CD4-positive, alpha-beta T cell treated with Interleukin-15 for 4 hours (primary cell): ENCODE measurements around the gene LMTK2.
"Not testable (repeated sequence)": the region's sequence is repeated elsewhere in the genome, so short reads cannot be mapped to it uniquely, and the experiment has no call there.

Experiments
- DNase-seq: peaks from one replicate; pipeline ENCODE4 v3.0.0-alpha.2; 2020; ENCODE audit warnings: low spot score

Gene LMTK2

GRCh38 chr7:98217623-98218582 lies 111.2 kb downstream of the LMTK2 start:
- no peak for DNase-seq

GRCh38 chr7:98219382-98219781 lies 112.7 kb downstream of the LMTK2 start:
- not testable (repeated sequence) for DNase-seq

GRCh38 chr7:98221611-98222532 lies 115.2 kb downstream of the LMTK2 start:
- DNase-seq, result no peak

GRCh38 chr7:98222533-98223195 lies 116.0 kb downstream of the LMTK2 start:
- no peak for DNase-seq

- no peak for DNase-seq
Measured at GRCh38 chr7:98223351-98223897, 116.8 kb downstream of the LMTK2 start.

GRCh38 chr7:98223898-98224700 lies 117.4 kb downstream of the LMTK2 start:
- no peak for DNase-seq

GRCh38 chr7:98224701-98225181 lies 118.1 kb downstream of the LMTK2 start:
- DNase-seq, result no peak

GRCh38 chr7:98225913-98226614 lies 119.4 kb downstream of the LMTK2 start:
- DNase-seq, result no peak

- no peak for DNase-seq
Measured at GRCh38 chr7:98227939-98228338, 121.3 kb downstream of the LMTK2 start.

GRCh38 chr7:98228801-98229200 lies 122.1 kb downstream of the LMTK2 start:
- no peak for DNase-seq

- no peak for DNase-seq
Measured at GRCh38 chr7:98229441-98229840, 122.8 kb downstream of the LMTK2 start.

GRCh38 chr7:98229991-98230745 lies 123.5 kb downstream of the LMTK2 start:
- DNase-seq, result no peak

GRCh38 chr7:98230746-98231471 lies 124.2 kb downstream of the LMTK2 start:
- DNase-seq, result no peak

GRCh38 chr7:98231493-98232262 lies 125.0 kb downstream of the LMTK2 start:
- DNase-seq, result no peak

- no peak for DNase-seq
Measured at GRCh38 chr7:98232263-98232585, 125.6 kb downstream of the LMTK2 start.

- DNase-seq, result no peak
Measured at GRCh38 chr7:98232799-98233198, 126.1 kb downstream of the LMTK2 start.

GRCh38 chr7:98233219-98234070 lies 126.8 kb downstream of the LMTK2 start:
- DNase-seq, result no peak
